ENCODE data around the gene NOTCH2.

DNA sequence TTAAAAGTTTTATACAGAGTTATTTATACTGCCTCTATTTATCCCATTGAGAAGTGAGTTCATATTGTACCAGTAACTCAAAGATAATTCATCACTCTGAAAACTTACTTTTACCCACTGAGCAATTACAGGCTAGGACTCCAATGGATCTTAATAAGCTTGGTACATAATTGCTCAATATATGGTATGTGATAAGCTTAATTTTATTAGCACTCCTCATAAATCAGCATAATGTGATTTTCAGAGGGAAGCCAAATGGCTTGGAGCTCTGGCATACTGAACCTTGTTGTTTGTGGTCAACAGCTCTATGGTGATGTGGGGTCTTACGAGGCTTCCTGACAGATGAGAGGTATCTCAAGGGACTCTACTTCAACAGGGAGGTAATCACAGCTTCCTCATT is 199.5 kb downstream of the NOTCH2 start:
- TF ChIP-seq, protein P1, sequence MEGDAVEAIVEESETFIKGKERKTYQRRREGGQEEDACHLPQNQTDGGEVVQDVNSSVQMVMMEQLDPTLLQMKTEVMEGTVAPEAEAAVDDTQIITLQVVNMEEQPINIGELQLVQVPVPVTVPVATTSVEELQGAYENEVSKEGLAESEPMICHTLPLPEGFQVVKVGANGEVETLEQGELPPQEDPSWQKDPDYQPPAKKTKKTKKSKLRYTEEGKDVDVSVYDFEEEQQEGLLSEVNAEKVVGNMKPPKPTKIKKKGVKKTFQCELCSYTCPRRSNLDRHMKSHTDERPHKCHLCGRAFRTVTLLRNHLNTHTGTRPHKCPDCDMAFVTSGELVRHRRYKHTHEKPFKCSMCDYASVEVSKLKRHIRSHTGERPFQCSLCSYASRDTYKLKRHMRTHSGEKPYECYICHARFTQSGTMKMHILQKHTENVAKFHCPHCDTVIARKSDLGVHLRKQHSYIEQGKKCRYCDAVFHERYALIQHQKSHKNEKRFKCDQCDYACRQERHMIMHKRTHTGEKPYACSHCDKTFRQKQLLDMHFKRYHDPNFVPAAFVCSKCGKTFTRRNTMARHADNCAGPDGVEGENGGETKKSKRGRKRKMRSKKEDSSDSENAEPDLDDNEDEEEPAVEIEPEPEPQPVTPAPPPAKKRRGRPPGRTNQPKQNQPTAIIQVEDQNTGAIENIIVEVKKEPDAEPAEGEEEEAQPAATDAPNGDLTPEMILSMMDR (IDR thresholded peaks at IDR 0.05): no peak
- TF ChIP-seq POLR2A (IDR thresholded peaks at IDR 0.05; ENCODE audit: low read depth): no peak

Measured in esophagus muscularis mucosa (tissue), 3 donors.